HG03097 (cell line): ENCODE data around the gene CPVL.

Source experiments
- ATAC-seq: cut with Tn5 transposase; IDR thresholded peaks from one replicate; pipeline ENCODE4 v1.9.1; 2021; ENCODE audit not compliant: unreplicated experiment, low FRiP score

The CPVL gene

DNA sequence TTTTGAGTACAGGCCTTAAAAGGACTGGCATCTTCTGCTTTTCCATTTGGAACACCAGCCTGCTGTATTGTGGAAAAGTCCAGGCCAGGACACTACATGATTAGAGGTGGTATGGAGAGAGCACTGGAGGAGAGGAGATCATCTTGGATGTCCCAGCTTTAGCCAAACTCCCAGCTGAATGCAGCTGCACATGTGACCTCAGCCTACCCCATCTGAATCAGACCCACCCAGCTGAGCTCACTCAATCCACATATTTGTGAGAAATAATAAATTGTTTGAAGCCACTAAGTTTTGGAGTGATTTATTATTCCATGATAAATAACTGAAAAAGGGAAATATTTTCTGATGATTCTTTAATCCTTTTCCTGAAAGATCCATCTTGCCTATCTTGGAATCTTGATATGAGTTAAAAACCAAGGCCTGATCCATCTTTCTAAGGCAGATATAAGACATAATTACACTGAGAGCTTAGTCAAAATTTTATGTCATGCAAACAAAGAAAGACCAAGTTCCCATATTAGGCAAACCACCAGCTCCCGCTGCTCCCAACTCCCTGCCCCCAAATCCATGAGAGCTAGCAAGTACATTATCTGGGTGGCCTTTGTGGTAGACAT is 133.1 kb downstream of the CPVL start:
- no peak for ATAC-seq

DNA sequence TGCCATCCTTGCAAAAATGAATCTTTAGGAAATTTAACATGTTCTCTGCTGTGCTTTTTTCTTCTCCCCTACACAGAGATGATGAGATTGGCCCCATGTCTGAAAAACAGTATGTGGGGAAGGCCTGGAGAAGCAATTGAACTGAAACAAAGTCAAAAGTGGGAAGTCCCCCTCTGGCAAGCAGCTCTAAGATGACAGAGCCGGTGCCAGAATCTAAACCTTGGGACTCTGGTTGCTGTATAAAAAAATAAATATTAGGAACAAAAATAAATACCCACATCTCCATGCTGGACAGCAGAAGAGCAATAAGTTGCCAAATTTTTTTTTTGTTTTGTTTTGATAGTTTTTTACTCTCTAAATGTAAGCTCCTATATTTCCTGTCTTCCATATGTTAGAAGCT is 136.4 kb downstream of the CPVL start:
- no peak for ATAC-seq

DNA sequence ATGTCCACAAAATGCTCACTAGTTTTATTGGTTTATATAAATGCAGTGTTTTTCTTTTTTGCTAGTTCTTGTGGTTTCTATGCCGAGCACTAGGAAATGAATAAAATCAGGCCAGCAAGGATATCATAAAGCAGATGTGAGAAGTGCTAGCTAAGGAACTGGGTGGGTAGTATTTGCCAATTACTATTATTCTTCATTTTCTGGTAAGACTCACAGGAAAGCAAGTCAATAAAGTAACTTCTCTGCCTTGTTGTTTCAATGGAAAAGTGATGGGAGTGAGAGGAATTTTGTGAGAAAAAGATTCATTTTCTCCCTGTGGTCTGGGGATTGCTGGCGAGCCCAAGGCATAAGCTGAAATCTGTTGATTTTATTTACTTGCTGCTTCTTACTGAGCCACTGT is 137.7 kb downstream of the CPVL start:
- no peak for ATAC-seq

DNA sequence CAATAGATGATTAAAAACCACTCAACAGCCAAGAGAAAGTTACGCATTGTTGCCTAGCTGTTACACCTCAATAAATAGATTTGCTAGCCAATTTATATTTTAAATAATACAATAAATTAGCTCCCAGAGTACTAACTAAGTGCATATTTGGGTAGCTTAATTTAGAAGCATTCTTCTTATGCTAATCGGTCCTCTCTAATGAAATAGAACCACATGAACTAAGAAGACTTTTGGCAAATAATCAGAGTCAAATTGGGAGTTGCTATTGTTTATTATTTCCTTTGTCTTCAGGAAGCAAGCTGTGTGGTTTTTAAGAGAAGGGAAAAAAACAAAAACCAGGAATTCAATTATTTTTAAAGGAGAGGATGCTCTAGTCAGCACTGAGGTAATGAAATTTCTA is 139.2 kb downstream of the CPVL start:
- ATAC-seq: no peak

DNA sequence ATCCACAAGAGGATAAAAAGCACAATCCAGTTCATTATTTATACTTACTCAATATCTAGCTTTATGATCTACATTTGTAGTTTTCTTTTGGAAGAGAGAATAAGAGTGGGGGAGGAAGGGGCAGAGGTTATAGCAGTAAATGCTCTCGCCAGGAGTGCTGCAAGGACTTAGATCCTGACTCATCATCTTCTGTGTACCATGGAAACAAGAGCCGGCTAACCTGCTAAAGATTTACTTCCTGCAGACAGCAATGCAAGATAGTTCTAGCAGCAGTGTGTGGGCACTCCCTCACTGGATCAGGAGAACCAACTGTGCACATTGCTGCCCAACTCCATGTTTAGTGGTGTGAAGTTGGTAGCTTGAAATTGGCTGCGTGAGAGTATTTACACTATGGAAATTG is 140.5 kb downstream of the CPVL start:
- ATAC-seq: no peak

DNA sequence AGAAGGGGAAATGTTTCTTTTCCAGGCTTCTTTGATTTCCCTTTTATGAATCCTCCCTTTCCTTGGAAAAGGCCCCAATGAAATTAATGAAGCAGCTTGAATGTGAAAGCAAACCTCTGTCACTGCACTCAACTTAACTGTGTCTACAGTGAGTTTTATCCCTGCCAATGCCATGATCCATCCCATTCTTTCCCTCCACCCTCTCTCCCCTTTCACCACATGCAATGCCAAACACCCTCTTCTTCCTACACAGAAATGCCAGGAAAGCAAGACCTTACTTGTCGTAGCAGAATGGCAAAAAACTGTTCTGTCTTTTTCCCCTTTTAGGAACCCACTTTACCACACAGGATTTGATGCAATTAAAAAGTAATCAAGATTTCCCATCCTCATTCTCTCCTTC is 140.9 kb downstream of the CPVL start:
- no peak for ATAC-seq

DNA sequence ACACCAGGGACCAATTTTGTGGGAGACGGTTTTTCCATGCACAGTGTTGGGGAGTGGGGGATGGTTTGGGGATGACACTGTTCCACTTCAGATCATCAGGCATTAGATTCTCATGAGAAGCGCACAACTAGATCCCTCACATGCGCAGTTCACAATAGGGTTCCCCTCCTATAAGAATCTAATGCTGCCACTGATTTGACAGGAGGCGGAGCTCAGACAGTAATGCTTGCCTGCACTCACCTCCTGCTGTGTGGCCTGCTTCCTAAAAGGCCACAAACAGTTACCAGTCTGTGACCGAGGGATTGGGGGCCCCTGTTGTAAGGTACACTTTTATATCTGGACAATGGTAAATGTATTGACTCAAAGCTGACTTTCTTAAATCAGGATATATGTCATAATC is 142.6 kb downstream of the CPVL start:
- no peak for ATAC-seq

DNA sequence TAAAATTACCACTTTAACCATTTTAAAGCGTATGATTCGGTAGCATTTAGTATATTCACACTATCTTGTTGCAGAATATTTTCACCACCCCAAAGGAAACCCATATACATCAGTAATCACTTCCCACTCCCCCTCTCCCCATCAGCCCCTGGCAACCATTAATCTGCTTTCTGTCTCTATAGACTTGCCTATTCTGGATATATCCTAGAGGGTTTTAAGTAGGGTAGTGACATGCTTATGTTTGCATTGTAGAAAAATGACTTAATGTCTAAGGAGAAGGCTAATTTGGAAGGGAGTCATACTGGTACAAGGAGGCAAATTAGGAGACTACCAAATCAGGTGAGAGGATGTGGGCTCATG is 145.6 kb downstream of the CPVL start:
- ATAC-seq: no peak

DNA sequence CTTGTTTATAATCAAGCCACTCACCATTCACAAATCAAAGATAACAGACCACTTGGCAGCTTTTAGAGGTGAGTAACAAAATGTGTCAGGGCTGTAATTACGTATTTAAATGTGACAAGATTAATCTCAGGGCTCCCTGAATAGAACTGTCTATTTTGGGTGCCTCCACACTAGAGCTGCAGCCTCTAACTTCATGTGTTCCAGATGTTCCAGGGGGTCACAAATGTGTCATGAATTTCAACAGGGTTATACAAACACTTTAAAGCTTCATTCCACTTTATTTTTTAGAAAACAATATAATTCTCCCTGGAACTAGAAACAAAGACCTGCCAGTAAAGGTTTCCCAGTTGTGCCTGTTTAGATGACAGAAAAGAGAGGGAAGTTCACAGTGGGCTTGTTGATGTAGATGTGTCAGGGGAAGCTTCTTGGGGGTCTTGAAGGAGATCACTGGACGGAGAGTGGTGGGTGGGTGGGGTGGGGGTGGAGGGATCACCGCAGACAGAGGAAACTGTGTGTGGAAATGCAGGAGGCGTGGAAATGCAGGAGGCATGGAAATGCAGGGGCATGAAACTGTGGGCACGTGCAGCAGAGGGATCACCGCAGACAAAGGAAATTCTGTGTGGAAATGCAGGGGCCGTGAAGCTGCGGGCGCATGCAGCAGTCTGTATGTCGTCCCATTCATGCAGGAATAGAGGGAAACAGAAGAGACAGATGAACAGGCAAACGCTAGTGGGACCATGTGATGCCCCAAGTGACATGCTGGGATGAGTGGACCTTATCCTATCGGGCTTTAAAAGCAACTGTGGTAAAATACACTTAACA is 146.2 kb downstream of the CPVL start:
- ATAC-seq: no peak

DNA sequence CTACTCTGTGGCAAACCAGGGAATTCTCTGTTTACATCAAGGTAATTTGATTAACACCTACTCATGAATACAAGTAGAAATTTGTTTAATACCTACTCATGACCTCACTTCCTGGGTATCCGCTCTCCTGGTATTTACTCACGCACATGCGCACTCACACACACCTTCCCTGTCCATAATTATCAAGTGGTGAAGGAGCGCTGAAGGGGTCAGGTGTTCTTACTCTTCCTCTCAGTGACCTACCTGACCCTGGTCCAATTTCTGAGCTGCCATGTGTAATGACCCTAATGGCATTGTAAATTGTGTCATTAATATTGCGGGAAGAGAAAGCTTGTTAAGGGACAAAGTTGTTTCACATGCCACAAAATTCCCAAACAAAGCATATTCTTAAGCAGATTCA is 146.9 kb downstream of the CPVL start:
- no peak for ATAC-seq

DNA sequence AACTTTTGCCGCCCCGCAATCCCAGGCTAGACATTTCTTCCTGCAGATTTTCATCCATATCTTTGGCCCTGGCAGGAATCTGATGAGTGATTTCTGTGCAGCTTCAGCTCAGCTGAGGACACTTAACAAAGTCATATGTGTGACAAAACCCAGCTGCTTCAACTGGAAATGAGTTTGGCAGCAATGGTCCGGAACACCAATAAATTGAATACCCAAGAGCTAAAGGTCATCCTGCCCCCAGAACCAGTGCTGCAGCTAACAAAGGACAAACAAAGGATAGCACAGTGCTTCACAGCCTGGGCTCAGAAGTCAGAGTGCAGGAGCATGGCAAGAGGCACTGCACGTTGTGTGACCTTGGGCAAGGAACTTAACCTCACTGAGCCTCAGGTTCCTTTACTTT is 148.2 kb downstream of the CPVL start:
- ATAC-seq: no peak

DNA sequence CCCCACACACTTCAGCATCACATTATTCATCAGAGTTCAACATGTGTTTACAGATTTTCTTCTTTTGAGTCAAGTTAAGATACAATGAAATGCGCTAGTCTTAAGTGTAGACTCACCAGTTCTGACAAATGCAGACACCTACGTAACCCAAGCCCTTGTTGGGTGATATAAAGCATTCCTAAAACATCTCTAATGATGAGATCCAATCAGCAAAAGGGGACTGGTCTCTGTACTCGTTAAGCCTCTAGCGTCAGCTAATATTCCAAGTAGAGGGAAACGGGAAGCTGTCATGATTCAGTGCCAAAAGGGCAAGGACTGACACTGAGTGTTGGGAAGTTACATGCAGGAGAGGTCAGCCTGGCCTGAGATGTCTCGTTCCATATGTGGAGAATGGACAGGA is 149.5 kb downstream of the CPVL start:
- ATAC-seq: no peak

DNA sequence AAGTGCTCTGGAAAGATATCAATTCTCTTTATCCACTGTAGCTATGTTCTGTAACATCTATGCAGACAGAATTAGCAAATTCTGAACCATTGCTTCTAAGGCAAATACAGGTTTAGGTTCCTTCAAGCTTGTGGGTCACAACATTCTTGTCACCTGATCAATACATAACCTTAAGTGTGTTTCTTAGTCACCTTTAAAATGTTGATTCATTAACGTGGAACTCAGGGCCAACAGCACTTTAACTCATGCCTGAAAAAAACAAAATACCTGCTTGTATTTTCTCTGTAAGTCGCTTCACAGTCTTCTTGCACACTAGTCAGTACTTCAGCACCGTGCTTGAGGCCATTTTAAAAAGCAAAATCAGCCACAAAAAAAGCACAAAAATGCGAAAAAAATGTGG is 153.0 kb downstream of the CPVL start:
- ATAC-seq: no peak

DNA sequence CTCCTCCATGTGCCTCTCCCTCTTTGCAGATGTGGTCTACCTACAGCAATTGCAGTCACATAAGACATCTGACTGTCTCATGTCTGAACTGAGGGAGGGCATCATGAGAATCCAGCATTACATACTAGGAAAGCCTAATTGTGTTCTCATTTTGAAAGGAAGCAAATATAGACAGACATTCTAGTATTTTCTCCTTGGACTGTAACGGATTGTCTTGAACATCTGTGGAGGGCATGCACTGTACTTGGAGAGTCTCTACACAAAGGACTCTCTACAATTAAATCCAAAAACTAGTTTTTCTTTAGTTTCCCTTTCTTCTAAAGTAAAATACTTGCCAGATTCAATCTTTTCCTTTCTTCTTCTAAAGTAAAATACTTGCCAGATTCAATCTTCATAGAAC is 153.5 kb downstream of the CPVL start:
- no peak for ATAC-seq

DNA sequence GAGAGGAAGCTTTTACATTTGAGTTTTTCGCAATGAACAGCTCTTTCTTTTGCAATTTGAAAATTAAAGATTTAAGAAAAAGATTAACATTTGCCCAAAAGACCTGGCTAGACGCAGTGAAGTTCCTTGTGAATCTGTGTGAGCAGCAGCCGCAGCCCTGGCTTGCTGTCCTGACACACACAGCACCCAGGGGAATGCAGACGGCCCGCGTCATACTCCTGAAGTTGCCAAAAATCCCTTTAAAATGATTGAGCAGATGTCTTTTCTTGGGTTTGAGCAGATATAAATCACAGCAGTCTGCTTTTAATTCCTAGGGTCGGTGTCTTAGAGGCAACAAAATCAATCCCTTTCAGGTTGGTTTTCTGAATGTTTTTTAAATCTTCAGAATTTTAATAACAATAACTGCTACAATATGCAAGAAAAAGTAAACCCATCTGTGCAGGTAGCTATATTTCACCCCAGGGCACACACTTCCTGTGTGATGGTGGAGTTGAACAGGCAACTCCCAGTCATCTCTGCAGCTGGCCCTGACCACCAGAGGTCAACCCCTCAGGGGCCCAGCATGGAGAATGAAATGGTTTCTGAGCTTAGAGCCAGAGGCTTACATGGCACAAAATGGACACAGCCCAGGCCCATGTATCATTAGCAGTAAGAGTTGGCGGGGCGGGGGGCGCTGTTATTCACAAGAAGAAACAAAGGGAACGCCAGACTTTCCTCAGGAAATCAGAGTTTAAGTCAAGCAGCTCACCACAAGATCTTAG is 156.0 kb downstream of the CPVL start:
- no peak for ATAC-seq

DNA sequence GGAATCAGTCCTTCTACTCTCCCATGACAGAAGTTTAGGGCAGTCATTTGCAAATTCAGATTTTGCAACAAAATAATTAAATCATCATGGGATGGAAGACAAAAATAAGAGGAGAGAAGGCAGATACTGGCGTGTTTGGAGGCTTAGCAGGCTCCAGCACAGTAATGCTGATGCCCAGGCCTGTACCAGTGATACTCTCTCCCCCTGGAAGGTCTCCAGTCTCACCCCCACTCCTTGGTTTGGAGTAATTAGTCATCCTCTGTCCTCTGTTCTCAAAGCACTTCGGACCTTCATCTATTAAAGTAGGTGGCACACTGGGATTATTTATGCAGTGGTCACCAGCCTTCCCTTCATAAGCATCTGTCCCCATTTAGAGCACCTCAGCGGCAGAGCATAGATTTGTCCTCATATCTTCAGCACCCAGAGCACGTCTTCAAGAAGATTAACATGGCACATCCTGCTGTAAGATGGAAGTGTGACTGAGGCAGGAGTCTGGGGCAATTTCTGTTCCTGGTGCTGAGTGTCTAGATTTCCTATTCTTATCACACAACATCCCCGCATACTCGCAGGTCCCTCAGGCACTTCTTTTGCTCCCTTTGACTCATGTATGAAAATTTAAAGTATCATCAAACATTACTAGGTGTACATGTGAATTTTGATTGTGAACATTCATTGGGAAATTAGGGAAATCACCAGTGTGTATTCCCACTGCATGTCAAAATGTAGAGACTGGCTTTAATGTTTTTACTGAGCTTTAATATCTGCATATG is 156.9 kb downstream of the CPVL start:
- no peak for ATAC-seq

DNA sequence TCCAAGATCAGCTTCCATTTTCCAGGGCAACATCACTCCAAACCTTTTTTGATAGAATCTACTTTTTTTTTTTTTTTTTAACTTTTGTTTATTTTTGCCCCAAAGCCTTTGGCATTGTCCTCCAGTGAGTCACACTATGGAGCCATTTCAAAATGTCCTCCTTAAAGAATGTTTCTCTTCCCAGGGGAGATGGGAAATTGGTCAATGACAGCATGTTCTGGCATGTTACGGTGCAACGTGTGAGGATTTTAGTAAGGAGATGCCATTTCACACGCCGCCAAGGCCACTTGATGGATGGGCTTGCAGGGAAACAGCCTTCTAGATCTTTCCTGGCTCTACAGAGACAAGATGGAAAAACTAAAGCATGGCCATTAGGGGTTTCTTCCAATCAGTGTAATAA is 157.5 kb downstream of the CPVL start:
- ATAC-seq: no peak

DNA sequence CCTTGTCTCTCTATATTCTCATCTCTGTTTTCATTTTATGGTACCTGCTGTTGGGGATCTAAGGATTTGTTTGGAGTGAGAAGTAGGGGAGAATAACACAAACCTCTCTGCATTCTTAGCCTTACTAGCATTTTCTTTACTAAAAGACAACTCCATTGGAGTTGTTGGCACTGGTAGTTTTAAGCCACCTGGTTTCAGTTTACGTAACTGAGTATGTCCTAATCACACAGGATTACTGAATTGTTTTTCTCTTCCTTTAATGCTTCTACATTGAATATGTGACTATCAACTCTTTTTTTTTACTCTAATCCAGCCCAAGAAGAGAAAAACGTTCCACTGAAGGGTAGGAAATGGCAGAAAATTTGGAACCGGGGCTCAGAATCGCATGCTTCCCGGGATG is 158.2 kb downstream of the CPVL start:
- no peak for ATAC-seq

DNA sequence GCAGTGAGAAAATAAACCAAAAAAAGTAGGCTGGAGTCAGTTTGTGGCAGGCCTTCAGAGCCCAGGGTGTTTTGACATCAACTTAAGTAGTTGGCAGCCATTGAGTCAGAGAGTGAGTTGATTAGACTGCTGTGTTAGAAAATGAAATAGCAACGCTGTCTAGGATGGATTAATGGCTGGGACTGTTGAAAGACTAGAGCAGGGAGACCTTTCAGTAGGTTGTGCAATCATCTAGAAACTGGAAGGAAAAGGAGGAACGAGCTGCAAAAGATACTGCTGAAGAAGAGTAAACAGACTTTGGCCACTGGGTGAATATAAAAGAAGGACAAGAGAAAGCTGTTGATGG is 159.6 kb downstream of the CPVL start:
- ATAC-seq: no peak

DNA sequence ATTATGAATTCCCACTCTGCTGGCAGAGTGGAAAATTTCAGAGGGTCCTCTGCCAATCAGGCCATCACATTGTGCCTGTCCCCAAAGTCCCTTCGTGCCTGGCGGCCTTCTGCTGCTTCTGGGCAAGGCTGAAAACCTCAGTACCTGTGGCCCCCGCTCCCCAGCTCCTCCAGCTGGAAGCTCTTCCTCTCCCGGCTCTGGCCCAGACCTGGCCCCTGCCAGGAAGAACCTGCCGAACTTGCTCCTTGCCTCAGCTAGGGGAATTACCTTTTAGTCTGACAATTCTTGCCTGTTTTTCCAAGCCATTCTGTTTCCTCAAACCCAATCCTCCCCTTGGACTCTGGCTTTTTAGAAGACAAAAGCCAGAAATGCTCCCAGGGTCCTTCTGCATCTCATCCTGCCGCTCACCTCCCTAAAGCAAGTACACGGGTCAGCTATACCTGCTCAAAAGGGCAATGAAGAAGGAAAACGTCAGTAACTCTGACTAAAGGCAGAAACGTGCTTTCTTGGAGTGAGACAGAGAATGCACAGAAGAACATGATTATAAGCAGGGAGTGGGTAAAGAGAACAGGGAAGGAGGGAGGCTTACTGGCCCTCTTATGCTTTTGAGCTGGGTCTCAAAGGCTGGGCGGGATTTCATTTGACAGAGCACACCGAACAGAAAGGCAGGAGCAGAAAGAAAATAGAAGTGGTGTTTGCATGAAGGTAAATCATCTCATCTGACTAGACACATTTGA is 160.1 kb downstream of the CPVL start:
- ATAC-seq: no peak

DNA sequence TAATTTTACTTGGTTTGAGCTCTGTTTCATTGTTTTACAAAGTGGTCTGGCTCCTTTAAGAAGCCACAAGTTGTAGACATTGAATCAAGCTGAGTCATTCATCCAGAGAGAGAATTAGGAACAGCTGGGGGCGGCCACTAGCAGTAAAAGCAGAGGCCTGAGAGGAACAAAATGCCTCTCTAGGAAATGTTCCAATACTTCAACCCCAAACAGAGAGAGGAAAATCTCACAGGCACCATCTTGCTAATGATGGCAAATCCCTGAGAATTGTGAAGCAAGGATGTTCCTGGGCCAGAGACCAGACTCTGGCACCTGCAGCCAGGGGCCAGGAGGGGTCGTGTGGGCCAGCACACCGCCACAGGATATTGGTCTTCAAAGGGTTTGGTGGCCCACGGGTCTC is 161.7 kb downstream of the CPVL start:
- ATAC-seq: no peak
